Measurements from ENCODE around the gene GRIK5.

GRIK5 gene

DNA sequence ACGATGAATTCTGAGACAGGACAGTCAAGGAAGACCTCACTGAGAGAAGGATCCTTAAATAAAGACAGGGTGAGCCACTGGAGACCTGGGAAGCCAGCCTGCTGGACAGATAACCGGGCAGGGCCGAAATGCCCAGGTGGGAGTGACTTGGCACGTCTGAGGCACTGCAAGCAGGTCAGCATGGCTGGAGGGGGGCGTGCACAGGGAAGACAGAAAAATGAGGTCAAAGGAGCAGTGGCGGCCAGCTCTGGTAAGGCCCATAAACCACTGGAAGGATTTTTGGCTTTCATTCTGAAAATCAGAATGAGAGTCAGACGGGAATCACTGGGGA lies 70.2 kb downstream of the GRIK5 start:
- TF ChIP-seq GATA2 (IDR thresholded peaks at IDR 0.05; ENCODE audit: low read depth, low read length) (no peak), GATA3 (IDR thresholded peaks at IDR 0.05; ENCODE audit: low read depth, low read length) (no peak)

DNA sequence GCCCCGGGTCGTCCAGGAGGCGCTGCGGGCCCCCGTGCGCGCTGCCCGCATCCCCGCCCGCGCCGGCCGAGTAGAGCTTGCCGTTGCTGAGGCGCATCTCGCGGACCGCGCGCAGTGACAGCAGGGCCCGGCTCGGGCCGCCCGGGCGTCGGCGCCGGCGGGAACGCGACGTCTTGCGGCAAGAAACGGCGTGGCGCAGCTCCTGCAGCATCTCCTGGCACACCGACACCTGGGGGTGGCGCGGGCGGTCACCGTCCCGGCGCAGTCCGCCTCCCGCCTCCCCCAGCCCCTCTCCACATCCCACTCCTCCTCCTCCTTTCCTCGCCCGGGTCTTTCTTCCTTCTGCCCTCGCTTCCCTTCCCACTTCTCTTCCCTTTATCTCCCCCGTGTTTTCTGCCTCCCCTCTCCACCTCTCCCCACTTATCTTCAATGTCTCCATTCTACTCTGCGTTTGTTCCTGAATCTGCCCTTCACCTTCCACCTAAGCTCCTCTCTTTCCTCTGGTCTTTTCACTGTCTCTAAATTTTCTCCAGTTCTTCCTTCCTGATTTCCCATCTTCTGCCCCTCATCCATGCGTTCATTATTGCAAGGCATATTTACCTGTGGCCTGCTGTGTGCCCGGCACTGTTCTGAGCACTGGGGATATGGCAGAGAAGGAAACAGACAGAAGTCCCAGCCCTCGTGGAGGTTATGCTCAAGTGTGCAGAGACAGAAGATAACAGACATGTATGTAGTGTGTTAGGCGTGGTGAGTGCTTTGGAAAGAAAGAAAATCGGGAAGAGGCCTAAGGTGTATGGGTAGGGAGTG lies 70.7 kb downstream of the GRIK5 start:
- TF ChIP-seq GATA2 (IDR thresholded peaks at IDR 0.05; ENCODE audit: low read depth, low read length) = no peak
- TF ChIP-seq GATA3 (IDR thresholded peaks at IDR 0.05; ENCODE audit: low read depth, low read length) = no peak

DNA sequence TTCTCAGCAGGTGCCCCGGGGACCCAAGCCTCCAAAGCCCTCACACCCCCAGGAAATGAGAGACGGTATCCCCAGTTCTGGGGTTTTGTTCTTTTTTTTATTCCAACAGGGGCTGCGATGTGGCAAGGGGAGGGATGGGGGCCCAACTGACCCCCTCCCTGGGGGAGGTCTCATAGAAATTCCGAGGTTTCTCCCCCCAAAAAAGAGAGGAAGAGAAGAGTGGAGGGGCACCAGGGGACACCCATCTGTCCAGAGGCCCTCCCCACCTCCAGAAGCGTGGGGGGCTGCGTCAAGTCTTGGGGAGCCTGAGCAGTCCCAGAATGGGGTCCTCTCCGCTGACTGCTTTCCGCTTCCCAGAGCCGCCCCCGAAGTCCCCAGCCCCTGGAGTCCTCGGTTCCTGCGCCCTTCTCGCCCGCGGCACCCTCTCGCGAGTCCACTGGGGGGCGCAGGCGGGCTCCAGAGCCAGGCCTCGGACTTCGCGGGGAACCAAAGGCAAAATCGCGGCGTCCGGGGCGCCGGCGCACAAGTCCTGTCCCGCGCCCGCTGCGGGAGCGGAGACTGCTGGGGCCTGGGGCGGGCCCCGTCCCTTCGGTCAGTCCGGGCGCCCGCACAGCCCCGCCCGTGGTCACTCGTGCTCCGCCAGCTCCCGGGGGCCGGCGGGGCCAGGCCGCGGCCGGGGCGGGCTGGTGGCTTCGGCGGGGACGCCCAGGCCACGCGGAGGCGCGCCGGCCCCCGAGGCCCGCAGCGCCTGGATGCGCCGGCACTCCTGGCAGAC lies 71.6 kb downstream of the GRIK5 start:
- TF ChIP-seq GATA2 (IDR thresholded peaks at IDR 0.05; ENCODE audit: low read depth, low read length) (no peak), GATA3 (IDR thresholded peaks at IDR 0.05; ENCODE audit: low read depth, low read length) (no peak)

DNA sequence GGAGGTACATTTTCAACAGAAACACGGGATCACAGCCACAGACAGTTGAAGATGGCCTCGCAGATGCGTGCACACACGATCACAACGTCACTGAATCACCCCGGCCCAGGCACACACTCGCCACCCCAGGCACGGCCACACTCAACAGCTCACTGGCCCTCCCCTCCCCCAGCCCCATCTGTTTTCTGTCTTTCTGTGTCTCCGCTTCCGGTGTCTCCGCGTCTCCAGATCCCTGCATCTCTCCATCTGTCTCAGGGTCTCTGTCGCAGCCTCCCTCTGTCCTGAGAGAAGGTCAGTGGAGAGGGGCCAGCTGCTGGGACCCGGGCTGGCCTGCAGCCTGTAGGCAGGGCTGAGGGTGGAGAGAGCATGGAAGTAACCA lies 72.2 kb downstream of the GRIK5 start:
- TF ChIP-seq GATA3 (IDR thresholded peaks at IDR 0.05; ENCODE audit: low read depth, low read length) (no peak), GATA2 (IDR thresholded peaks at IDR 0.05; ENCODE audit: low read depth, low read length) (peak; percentile 32; the same call in 1 of the 2 replicates)

DNA sequence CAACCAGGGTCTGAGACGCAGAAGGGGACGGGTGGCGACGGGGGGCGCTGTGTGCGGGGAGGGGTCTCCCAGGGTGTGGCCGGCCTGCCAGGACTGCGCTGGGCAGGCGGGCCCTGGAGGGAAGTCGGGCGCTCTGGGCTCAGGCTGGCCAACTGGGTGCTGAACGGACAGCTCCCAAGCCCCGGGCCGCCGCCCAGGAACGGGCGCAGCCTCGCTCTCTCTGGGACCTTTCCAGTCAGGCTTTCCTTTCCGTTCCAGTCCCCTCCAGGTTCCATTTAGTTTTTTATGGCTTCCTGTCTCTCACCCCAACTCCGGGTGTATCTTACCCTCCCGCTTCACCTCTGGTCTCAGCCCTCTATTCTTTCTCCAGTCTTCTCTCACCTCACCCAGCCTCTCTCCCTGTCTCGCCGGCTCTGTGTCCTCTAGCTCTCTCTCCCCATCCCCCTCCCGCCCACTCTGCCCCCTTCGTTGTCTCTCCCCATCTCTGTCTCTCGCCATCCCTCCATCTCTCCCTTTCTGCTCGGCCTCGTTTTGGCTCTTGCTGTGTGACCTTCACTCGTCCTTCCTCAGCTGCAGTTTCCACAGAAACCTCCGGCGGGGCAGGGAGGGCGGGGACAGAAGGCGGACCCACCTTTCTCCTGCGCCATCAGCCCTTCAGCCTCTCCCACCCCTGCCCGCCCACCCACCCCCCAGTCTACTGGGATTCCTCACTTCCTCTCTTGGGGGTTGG lies 72.7 kb downstream of the GRIK5 start:
- TF ChIP-seq GATA3 (IDR thresholded peaks at IDR 0.05; ENCODE audit: low read depth, low read length) (no peak), GATA2 (IDR thresholded peaks at IDR 0.05; ENCODE audit: low read depth, low read length) (no peak)

DNA sequence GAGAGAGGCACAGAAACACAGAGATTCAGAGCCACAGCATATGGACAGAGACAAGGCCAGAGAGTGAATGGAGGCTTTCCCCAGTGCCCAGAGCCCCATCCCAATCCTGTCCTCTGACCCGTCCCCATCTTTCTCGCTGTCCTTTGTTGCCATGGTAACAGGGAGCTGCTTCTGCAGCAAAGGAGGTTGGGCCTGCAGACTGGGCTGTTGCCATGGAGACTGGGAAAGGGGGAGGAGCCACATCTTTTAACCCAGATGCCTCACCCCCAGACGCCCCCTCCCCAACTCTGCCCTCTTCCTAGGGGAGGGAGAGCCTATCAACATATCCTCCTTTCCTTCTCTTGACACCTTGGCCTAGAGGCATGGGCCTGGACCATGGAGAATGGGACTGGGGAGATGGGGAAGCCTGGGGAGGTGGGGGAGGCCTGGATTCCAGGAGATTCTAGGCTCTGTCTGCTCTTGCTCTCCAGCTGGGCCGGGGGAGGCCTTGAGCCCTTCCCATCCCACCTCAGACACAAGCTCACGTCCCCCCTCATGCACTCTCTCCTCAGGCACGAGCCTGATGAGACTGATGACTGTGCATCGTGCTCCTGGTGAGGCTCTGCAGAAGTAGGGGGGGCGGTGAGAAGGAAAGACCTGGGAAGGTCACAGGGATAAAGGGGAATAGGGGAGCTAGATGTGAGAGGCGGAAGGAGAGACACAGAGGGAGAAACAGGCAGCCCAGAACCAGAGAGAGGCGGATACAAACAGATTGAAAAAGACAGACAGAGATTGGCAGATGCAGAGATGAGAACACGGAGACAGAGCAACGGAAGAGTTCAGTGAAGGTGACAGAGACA lies 73.8 kb downstream of the GRIK5 start:
- TF ChIP-seq GATA3 (IDR thresholded peaks at IDR 0.05; ENCODE audit: low read depth, low read length) = no peak
- no peak for TF ChIP-seq GATA2 (IDR thresholded peaks at IDR 0.05; ENCODE audit: low read depth, low read length)

DNA sequence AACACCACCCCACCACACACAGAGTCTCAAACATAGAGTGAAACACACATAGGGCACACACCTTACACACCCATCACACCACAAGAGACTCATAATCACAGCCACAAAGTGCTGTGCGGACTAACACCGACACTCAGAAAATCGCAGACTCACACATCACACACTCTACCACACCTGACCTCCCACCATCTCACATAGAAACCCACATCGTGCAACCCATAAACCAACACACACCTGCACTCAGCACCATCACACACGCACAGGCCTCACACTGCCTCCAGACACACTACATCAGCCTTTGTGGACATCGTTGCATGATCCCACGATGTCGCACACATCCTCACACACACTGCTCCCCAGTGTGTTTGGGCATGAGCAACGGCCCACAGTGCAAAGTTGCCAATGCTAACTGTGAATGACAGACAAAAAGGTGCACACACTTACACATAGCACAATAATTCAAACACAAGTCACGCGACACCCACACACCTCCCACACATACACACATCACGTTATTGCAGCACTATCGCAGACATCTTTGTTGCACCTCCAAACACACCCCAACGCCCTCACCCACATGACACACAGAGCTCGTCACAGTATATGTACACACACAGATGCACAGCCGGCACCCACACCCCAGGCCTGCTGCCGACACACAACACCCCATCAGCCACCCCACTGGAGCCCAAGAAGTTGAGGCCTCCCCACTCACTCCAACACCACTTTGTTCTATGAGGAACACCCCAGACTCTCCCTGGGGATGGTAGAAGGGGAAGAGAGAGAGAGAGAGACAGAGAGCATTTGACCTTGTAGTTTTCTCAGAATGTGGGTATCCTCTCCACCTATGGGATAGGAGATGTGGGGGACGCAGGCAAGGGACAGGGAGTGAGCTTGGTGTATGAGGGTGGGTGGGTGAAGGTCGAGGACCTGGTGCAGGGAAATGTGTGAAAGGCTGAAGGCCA lies 74.7 kb downstream of the GRIK5 start:
- TF ChIP-seq GATA3 (IDR thresholded peaks at IDR 0.05; ENCODE audit: low read depth, low read length) (no peak), GATA2 (IDR thresholded peaks at IDR 0.05; ENCODE audit: low read depth, low read length) (no peak)

DNA sequence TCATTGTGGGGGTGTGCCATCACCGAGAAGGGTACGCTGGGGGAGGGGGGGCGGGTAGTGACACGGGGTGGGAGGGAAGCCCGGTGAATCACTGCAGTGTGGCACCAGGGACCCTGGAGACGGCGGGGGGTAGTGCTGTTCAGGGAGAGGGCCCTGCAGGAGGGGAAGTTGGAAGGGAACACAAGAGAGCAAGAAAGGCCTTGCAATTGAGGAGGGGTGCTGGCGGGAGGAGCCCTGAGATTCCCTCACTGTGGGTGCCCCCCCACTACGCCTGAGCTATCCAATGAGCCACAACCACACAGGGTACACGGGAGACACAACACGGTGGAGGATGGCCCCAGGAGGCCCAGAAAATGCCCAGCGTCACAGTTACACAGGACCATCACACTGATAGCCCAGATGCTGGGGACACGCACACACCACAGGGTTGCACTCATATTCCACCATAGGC lies 75.5 kb downstream of the GRIK5 start:
- TF ChIP-seq GATA3 (IDR thresholded peaks at IDR 0.05; ENCODE audit: low read depth, low read length) (no peak), GATA2 (IDR thresholded peaks at IDR 0.05; ENCODE audit: low read depth, low read length) (no peak)

DNA sequence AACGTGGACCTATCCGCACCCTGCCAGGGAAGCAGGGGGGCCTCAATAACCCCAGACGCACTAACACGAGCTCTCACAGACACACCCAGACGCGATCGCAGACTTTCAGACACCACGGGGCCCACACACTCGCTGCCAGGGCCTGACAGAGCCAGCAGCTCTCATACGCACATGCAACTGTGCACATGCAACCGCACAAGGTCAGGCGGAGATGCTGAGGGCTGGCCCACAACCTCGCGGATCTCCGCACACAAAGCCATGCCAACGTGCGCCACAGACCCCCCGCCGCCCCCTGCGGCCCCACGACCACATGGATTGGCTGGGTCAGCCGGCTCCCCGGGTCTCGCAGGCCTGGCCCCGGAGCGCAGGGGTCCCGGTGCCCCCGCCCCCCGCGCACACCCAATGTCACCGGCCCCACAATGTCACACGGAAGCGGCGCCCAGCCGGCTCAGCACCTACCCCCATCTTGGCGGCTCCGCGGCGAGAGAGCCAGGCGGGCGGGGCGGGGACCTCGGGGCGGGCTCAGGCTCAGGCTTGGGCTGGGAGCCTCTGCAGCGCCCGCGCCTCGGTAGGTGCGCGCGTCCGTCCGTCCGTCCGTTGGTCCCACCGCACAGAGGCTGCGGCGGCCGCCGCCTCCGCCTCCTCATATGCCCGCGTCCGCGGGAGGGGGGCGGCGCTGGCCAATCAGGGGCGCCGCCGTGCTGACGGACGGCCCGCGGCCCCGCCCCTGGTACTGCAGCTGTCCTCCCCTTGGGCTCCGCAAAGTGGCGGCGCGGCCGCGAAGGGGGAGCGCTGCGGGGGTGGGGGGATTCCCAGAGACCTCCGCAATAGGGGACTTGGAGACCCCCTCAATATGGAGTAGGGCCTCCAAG lies 76.2 kb downstream of the GRIK5 start, which contains the start of gene ATP1A3:
Gene ATP1A3, minus strand, starts transcription at position 619 of the 872 bp plus-strand sequence. Its CDS starts 154 bp downstream, at position 465.
- TF ChIP-seq GATA2 (IDR thresholded peaks at IDR 0.05; ENCODE audit: low read depth, low read length) = no peak

DNA sequence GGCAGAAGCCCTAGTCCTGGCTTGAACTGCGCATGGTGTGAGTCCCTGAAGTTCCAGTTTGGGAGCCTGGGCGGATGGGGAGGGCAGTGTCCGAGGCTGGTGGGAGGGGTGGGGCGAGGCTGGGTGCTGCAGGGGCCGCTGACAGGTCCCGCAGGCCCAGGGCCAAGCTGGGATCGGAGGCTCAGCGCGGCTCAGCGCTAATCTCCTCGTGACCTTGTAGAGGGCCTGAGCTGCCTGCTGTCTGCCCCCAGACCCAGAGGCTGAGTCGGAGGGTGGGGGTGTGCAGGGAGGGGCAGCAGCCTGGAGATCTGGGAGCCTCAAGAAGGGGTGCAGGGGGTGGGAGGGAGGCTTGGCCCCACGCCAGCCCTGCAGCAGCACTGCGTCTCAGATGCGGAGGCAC lies 79.0 kb downstream of the GRIK5 start:
- TF ChIP-seq GATA3 (IDR thresholded peaks at IDR 0.05; ENCODE audit: low read depth, low read length) = no peak
- no peak for TF ChIP-seq GATA2 (IDR thresholded peaks at IDR 0.05; ENCODE audit: low read depth, low read length)

DNA sequence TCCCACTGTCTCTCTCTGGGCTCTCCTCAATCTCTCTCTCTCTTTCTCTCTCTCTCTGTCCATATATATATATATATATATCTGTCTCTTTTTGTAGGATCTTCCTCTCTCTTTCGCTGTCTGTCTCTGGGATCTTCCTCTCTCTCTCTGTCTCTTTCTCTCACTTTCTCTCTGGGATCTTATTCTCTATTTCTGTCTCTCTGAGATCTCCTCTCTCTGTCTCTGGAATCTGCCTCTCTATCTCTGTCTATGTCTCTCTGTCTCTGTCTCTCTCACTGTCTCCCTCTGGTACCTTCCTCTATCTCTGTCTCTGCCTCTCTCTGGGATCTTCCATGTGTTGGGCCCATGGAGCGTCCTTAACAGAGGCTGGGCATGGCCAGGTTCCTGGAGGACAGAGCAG lies 79.4 kb downstream of the GRIK5 start:
- TF ChIP-seq GATA2 (IDR thresholded peaks at IDR 0.05; ENCODE audit: low read depth, low read length) (no peak), GATA3 (IDR thresholded peaks at IDR 0.05; ENCODE audit: low read depth, low read length) (no peak)

DNA sequence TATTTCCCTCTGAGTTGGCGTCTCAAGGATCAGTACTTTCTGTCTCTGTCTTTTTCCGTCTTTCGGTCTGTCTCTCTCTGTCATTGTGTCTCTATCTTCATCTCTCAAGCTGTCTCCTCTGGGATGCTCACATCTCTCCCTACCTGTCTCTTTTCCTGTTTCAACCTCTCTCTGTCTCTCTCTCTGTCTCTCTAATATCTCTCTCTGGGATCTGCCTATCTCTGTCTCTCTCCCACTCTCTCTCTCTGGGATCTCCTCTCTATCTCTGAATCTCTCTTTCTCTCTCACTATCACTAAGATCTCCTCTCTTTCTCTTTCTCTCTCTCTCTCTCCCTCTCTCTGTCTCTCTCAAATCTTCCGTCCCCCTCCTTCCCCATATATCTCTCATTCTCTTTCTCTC lies 80.0 kb downstream of the GRIK5 start:
- TF ChIP-seq GATA3 (IDR thresholded peaks at IDR 0.05; ENCODE audit: low read depth, low read length) (no peak), GATA2 (IDR thresholded peaks at IDR 0.05; ENCODE audit: low read depth, low read length) (no peak)

All from SH-SY5Y (cell line).